HTERT RPE-1 (cell line): ENCODE measurements around the gene PRKCSH.

Experiments used
- in situ Hi-C: fragments of 300-500 bp; cut with MboI; formaldehyde crosslinking; loops from 4 replicates; pipeline ENCODE4 v1.14.3; 2020; ENCODE audit warnings: low sequenced_read_pairs

Gene PRKCSH

GRCh38 chr19:11499220-11499726, 63.8 kb downstream of the PRKCSH start:
- in situ Hi-C loops: no loop called here

GRCh38 chr19:11499890-11500420, 64.5 kb downstream of the PRKCSH start:
- in situ Hi-C loops: no loop called here
